ENCODE results near the gene NOL4L.
"Not testable (repeated sequence)": the region's sequence is repeated elsewhere in the genome, so short reads cannot be mapped to it uniquely, and the experiment has no call there.

NOL4L gene

DNA sequence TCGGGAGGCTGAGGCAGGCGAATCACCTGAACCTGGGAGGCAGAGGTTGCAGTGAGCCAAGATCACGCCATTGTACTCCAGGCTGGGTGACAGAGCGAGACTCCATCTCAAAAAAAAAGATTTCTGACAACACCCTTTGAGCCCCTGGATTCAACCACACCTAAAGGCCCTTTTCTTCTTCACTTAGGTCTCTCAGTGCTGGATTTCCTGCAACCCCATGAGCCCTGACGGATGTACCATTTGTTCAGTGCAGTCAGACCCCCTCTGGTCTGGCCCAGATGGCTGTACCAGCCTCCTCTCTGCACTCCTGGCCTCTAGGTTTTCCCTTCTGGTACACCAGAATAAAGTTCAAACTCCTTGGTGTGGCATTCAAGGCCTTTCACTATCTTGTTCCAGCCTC lies 9.1 kb upstream of the NOL4L start:
- DNase-seq, result no peak

DNA sequence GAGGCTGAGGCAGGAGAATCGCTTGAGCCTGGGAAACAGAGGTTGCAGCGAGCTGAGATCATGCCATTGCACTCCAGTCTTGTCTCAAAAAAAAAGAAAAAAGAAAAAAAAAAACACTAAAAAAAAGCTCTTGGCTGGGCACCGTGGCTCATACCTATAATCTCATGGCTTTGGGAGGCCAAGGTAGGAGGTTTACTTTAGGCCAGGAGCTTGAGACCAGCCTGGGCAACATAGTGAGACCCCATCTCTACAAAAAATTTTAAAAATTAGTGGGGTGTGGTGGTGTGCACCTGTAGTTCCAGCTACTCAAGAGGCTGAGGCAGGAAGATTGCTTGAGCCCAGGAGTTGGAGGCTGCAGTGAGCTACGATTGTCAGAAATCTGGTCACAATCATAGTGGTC lies 7.5 kb upstream of the NOL4L start:
- not testable (repeated sequence) for DNase-seq

DNA sequence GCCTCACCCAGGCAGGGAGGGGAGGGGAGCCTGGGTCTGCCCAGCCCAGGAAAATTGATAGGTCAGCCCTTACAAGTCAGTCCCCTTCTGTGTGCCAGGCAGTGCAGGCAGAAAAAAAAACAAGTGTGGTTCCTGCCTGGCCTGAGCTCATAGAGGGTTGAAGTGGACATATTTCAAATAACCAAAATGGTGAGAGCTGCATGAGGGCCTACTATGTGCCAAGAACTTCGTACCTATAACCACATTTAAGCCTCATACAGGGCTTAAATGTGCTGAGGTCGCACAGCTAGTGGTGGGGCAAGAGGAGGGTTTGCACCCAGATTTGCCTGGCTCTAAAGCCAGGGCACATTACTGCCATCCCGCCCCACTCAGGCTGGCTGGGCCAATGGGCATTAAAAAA lies 6.9 kb upstream of the NOL4L start:
- no peak for DNase-seq

DNA sequence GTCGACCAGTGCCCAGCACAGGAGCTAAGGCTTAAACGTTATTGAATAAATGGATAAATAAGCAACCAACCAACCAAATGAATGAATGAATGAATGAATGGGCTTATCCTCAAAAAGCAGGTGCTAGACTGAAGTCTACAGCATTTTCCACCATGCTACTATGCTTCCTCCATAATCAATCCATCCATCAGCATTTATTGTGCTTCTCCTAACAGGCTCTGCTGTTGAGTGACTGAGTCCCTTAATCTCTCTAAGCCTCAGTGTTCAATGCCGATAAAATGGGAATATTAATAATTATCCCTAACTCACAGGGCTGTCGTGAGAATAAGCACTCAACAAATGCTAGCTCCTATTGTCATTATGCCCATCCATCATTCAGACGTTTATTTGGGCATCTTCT lies 4.6 kb upstream of the NOL4L start:
- no peak for DNase-seq

DNA sequence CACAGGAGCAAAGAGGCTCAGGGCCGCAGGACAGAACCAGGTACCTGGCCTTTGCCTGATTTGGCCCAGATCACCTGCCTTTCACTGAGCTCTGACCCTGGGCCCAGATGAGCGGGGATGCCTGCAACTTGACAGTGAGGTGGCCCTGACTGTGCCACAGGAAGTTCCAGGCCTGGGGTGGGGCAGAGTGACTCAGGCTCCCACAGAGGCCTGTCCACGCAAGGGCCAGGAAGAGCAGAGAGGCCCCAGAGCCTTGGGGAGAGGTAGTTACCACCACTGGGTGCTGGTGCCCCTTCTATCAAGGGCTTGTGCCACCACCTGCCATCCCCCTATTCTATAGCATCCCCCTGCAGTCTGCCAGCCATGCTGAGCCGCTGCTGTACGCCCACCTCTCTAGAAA lies 4.1 kb upstream of the NOL4L start:
- no peak for DNase-seq

DNA sequence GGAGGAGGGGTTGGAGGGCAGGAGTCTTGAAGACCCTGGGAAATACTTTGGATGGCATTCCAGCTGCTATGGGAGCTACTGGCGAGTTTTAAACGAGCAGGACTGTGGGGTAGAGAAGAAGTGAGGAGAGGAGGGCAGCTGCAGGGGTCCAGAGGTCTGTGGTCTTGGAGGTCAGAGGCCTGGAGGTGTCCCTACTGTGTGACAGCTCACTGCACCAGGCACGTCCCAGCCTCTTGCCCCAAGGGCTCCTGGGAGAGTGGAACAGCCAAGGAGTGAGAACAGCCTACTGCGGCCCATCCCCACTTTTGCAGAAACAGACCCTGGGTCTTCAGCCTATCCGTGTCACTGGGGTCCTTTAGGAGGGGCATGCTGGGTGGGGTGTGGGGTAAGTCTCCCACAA lies 2.9 kb upstream of the NOL4L start:
- no peak for DNase-seq

DNA sequence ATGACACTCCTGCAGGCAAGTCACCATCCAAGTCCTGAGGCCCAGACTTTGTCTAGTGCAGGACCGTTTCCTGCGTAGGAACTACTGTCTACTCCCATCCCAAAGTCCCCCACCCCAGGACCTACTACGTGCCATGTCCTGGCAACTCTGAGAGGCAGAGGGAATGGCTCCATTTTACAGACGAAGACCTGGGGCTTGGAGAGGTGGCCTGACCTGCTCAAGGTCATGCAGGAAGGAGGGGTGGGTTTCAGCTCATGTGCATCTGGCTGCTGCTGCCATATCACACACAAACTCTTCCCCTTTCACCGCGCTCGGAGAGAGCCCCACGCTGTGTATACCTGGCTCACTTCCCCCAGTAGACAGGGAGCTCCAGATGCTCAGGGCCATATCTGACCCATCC lies 1.2 kb upstream of the NOL4L start:
- DNase-seq, result no peak

DNA sequence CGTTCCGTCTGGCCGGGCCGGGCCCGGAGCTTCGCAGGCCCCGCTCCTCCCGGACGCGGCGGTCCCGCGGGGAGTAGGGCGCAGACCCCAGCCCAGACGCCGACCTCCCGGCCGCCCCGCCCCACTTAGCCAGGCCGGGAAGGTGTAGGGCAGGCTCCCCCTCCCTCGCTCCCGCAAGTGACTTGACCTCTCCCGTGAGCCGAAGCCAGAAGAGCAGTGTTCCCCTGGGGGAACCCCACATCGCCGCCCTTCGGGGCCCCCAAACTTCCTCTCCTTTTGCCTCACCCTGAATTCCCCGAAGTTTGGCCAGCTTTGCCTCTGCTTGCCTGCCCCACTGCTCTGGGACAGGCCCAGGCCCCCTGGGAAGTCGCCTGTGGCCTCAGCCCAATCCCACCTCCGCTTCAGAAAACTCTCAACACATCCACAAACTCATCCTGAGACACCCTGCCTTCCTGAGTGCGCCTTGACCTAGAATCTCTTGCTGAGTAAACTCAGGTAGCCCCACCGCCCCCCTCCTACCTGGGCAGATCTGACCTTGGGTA lies 524 bp upstream of the NOL4L start:
- DNase-seq, result no peak

DNA sequence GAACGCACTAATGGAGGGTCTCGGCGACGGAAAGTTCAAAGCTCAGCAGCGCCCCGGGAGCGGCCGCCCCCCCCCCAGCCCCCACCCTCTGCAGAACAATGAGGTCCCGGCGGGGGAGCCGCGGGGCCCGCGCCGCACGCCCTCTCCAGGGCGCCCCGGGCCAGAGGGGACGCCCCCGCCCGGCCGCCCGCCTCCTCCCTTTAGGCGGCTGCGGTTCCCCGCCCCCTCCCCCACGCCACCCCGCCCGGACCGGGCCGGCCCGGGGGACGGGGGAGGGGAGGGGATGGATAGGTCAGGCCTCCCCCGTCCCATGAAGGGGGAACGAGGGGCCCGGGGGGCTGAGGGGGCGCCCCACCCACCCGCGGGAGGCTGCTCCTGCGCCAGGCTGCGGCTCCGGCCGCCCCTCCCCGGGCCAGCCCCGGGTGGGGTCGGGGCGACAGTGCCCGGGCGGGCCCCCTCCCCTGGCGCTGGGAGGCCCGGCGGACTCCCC lies 1.5 kb downstream of the NOL4L start:
- DNase-seq, result no peak

DNA sequence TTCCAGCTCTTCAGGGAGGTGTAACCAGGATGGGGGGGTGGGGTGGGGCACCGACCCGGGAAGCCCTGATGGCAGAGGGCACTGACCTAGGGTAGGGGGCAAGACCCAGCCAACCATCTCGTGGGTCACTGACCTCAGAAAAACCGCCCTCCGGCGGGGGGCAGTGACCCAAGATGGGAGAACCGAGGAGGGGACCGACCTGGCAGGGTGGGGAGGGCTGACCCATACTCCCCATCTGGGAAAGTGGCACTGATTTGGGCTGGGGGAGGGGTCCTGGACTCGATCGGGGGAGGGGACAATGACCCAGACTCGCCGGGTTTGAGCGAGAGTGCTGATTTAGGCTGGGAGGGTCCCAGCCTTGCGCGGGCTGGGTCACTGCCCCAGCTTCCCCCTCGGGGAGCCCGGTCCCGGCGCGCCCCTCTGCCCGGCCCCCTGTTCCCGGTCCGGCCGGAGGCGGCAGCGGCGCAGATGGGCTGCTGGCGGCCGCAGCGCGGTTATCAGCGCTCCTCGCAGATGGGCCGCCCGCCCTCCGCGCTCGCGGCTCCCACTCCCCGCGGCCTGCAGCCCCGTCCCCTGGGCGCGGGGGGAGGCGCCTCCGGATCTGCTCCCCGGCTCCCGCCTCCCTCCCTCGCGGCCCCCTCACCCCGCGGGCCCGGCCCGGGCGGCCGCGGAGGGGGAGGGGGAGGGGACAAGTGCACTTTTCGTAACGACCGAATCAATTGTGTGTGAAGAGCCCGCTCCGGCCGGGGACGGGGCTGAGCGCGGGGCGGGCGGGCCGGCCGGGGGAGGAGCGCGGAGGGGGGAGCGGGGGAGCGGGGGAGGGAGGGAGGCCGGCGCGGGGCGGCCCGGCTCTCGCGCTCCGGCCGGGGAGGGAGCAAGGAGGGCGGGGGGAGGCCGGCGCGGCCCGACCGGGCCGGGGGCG lies 2.2 kb downstream of the NOL4L start:
- no peak for DNase-seq

DNA sequence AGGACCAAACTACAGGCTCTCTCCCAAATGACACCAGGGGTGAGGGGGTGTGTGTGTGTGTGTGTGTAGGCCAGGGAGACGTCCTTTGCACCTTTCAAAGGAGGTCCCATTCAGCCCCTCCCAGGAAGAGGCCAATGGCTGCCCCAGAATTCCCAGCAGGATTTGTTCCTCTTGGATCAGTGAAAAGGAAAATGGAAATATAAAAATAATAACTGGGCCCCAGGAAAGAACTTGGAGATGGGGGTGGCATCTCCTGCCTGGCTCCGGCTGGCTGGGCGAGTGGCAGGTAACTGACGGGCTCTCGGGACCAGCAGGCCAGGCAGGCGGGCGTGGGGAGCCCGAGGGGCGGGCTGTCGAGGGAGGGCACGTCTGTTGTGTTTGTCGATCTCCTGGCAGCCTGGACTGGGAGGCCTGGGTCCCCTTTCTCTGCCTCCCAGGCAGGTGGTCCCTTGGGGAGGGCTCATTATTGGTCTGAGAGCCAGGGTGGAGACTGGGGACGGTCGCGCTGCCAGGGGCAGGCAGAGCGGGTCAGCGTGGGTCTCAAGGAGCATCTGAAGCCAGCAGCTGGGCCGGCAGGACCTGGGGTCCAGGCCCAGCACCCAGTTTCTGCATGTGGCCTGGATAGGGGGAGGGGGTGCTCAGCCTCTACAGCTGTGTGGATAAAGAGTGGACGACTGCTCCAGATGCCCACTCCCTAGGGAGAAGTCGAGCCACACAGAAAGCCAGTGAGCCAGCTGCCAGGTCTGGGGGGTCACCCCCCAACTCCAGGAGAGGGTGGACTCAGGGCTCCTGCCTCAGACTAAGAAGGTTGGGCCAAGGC lies 3.1 kb downstream of the NOL4L start:
- no peak for DNase-seq

DNA sequence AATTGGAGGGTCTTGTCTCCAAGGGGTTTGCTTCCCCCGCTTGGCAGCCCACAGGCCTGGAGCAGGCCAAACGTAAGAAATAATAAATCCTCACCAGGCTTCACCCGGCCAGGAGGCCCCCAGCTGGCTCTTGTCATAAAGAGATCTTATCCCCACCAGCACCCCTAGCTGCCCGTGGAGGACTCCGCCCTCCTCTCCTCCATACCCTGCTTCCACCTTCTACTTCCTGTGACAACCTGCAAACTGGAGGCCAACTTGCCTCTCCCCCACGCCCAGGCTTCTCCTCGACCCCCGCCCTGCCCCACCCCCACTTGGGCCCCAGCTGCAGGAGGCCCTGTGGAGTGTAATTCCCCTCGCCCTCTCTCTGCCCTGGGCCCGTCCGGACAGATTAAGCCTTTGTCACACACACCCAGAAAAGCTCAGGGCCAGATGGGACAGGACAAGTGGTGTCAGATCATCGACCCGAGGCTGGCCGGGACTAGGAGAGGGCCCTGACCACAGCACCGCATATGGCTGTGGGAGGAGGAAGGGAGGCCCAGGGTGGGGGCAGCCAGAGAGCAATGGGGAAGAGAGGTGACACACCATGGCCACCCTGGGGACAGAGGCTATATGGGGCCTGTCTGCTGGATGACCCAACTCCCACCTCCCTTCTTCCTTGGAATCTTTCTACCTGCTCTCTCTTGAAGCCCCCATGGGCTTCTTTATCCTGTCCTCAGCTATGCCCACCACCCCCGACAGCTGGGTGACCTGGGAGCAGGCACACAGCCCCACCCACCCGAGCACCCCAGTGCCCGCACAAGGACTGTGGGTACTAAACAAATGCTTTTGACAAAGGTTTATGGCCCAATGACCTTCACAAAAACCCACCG lies 3.9 kb downstream of the NOL4L start:
- no peak for DNase-seq

DNA sequence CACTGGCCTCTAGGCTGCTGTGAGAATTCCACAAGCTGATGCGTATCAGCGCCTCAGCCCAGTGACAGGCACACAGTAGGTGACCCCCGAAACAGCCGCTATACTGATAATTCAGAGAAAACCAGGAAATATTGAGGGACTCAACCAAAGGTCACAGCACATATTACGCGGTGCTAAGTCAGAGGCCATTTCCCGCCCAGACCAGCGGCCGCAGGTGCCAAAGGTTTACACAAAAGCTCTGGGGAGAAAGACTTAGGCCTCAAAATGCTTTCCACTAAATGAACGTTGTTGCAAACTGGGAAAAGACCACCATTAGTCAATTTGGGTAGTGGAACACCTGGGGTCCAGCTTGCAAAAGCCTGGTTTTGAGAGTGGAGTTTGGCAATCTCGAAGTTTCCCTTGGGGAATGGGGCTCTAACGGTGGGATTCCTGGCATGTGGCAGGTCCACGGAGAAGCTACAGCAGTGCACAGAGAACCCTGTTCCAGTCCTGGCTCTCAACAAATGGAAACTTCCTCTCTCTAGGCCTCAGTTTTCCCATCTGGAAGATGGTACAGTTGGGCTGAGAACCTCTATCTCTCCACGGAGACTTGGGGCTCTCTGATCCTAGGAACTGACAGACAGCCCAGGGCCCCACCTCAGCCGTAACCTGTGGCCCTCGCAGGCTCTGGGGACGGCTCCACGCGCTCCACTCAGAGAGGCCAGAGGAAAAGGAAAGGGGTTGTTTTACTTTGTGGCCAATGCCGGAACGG lies 4.7 kb downstream of the NOL4L start:
- DNase-seq, result no peak

DNA sequence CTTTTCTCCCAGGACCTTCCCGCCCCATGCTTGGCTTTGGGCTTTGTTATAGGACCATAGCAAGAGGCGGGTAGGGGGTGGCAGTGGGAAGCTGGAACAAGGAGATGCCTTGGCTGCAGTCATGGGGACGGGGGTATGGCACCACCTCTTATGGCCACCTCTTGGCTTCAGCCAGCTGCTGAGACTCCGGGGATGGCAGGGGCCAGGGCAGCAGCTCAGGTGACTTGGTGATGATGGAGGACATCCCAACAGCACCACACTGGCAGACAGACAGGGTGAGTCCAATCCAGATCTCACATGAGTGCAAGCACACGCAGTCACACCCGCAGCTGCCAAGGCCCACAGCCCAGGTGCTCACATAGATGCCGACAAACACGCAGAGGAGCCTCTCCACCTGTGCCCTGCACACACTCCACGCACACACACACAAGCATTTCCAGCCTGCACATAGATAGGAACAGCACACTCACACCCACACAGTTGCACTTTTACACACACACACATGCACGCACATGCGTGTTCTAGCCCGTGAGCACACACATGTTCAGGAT lies 6.2 kb downstream of the NOL4L start:
- DNase-seq, result no peak

DNA sequence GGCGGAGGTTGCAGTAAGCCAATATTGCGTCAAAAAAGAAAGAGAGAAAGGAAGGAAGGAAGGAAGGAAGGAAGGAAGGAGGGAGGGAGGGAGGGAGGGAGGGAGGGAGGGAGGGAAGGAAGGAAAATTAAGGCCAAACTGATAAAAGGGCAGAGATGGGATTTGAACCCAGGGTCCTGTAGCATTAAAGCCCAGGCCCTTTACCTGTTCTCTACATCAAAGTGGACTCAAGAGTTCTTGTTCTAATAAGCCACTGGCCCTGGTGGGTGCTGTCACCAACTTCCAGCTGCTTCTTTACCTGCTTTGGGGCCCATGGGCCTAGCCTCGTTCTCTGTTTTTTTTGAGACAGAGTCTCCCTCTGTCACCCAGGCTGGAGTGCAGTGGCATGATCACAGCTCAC lies 7.1 kb downstream of the NOL4L start:
- not testable (repeated sequence) for DNase-seq

DNA sequence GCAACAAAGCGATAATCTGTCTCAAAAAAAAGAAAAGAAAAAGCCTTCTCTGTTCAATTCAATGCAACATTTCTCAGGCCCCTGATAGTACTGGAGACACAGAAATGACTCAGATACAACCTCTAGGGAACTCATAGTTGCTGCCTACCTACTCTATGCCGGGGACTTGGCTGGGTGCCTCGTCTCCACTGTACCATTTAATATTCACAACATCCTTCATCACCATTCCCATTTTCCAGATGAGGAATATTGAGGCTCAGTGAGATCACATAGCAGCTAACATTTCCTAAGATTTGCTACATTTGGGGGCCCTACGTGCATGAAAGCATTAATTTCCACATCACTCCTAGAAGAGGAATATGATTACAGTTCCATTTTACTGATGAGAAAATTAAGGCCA lies 7.5 kb downstream of the NOL4L start:
- no peak for DNase-seq

DNA sequence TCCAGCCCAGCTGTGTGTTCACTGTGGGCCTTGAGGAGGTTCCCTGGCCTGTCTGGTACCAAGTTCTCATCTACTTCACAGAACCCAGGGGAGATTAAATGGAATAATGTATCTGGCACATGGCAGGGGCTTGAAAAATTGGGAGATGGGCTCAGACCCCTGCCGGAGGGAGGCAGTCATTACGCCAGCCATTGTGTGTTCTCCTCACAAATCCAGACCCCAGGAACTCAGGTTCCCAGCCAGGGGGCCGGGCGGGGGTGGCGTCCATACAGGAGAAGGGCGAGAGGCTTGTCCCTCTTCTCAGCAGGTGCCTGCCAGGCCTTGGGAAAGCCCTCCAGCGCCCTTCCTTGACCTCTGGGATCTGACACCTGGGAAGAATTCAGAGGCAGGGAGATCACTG lies 8.1 kb downstream of the NOL4L start:
- DNase-seq, result no peak

DNA sequence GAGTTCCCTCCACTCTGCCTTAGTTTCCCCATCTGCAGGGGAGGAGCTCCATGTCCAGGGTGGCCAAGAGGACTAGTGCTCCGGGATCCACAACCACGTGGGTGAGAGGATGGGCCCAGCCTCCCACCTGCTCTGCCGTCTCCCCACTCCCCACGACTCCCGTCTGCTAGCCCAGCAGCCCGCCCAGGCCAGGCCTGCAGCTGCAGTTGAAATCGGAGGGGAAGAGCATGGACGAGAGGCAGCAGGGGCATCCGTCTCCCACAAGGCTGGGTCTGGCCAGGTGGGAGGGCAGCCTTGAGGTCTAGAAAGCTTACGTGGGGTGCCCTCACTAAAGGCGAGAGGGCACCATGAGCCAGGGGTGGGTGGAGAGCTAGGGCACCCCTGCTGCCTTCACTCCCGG lies 8.6 kb downstream of the NOL4L start:
- no peak for DNase-seq

DNA sequence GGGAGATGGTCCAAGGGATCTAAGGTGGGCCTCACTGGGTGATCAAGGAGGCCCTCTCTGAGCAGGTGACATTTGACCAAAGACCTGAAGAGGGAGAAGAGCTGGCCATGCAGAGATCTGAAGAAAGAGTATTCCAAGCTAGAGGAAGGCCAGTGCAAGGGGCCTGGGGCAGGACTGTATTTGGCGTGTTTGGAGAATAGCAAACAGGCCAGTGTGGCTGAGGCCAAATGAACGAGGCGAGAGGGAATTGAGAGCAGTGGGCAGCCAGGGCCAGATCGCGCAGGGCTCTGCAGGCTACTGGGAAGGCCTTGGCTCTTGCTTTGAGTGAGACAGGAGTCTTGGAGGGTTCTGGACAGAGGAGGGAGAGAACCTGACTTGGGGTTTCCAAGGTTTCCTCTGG lies 9.3 kb downstream of the NOL4L start:
- DNase-seq, result no peak

DNA sequence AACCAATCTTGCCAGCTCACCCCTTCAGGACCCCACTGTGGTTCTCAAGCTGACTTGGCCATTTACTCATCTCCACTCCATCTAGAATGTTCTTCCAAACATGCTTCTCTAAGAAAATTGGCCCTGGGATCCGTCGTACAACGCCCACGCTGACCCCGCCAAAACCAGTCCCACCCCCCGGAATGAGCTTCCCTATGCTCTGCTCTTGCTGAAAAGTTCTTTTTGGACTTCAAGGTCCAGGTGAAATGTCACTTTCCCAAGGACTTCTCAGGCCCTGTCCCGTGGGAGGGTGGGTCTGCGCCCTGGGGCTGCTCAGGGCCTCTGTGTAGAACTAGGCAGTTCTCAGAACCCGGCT lies 9.9 kb downstream of the NOL4L start:
- no peak for DNase-seq

DNA sequence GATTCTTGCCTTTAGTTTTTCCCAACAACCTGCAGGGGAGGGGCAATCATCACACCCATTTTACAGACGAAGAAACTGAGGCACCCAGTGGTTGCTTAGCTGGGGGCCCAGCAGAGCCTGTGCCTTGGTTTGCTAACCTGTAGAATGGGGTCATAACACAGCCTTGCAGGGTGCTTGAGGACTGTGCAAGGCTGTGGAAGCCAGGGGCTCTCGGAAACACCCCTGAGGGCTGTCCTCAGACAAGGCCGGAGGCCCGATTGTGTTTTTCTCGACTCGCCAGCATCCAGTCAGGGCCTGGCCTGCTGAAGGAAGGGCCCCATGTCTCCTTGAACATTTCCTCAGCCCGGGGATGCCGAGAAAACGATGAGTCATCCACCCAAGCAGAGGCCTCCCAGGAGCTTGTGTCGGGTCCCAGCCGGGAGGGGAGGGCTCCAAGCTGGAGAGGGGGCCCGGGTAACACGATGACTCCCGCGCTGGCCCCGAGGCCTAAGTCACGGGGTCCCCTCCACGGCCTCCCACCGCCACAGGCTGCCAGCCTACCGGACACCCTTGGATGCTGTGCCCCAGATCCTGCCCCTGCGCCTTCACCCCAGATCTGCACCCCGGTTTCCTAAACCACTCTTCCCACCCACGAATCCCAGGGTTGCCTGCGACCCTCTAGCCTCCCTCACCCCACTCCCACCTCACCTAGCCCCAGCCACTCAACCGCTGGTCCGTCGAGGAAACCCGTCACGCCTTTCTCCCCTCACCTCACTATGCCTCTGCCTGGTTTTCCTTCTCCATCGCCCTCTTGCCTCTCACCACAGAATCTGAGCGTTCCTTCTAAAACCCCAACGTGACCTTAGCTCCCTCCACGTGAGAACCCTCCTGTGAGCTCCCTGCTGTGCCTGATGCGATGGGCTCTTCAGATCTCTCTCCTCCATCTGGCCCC lies 10.6 kb downstream of the NOL4L start:
- peak; percentile 57 for DNase-seq
